ENCODE results near the gene CACNA1D.

The CACNA1D gene

DNA sequence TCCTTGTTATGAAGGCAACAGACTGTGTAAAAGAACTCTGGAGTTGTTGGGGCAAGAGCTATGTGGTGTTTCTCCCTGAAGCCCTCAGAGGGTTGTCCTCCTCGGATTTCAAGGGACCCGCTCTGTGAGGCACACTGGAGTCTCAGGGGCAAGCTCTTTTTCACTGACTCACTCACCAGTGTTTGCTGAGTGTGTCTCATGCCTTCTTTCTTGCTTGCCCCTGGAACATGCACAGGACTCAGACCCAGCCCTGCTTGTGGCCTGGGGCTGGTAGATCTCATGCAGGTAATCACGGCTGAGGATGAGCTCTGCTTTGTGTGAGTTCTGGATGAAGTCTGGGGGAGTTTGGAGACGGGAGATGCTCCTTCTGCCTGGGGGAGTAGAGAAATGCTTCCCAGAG is 93.7 kb downstream of the CACNA1D start:
- H3K9ac ChIP-seq (ENCODE audit: low read length): no peak overlapping the region
- no peaks in the 10 kb centered on the region for H3K9me3 ChIP-seq (ENCODE audit: insufficient read depth, low read length)
- TF ChIP-seq, protein P1, sequence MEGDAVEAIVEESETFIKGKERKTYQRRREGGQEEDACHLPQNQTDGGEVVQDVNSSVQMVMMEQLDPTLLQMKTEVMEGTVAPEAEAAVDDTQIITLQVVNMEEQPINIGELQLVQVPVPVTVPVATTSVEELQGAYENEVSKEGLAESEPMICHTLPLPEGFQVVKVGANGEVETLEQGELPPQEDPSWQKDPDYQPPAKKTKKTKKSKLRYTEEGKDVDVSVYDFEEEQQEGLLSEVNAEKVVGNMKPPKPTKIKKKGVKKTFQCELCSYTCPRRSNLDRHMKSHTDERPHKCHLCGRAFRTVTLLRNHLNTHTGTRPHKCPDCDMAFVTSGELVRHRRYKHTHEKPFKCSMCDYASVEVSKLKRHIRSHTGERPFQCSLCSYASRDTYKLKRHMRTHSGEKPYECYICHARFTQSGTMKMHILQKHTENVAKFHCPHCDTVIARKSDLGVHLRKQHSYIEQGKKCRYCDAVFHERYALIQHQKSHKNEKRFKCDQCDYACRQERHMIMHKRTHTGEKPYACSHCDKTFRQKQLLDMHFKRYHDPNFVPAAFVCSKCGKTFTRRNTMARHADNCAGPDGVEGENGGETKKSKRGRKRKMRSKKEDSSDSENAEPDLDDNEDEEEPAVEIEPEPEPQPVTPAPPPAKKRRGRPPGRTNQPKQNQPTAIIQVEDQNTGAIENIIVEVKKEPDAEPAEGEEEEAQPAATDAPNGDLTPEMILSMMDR (IDR thresholded peaks at IDR 0.05; ENCODE audit: insufficient read depth, low read length, poor library complexity, severe bottlenecking): no peak
- TF ChIP-seq EZH2phosphoT487 (conservative IDR thresholded peaks at IDR 0.05; ENCODE audit: low read length): no peak
- no peak overlapping the region for H3K4me2 ChIP-seq (ENCODE audit: low read depth, low read length, poor library complexity, severe bottlenecking)
- no peaks in the 10 kb centered on the region for H3K36me3 ChIP-seq (ENCODE audit: low read length)
- no peaks in the 10 kb centered on the region for H3K79me2 ChIP-seq (ENCODE audit: insufficient read depth, low read length)
- no peaks in the 10 kb centered on the region for H3F3A ChIP-seq (ENCODE audit: insufficient read depth)
- H3K4me3 ChIP-seq (ENCODE audit: insufficient read depth, low read length, poor library complexity, severe bottlenecking): no peak overlapping the region
- H2AFZ ChIP-seq (ENCODE audit: low read depth, low read length, severe bottlenecking): no peak overlapping the region
- H3K27ac ChIP-seq (ENCODE audit: low read depth, low read length): no peak overlapping the region
- no peaks in the 10 kb centered on the region for H4K20me1 ChIP-seq (ENCODE audit: low read depth, low read length)
- H3K9me2 ChIP-seq (replicated peaks; ENCODE audit: insufficient read depth, low read length): no peaks in the 10 kb centered on the region
- no peaks in the 10 kb centered on the region; the same call in 1 of the 2 replicates for H3K27me3 ChIP-seq (ENCODE audit: low read length)

DNA sequence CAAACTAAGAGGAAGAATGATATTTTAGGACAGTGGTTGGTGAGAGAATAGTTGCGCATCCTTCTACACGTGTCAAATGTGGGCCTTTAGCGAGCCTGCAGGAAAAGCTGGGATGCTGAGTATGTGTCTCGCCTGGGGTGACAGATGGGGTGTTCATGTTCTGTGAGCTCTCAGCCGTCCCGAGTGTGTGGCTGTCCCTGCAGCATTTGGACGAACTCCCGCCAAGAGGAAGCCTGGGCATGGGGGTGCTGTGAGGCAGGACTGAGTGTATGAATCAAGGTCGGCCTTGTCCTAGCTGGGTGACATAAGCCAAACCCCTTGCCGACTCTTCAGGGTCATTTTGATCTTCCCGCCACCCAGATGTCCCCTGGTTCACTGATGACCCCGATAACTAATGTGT is 94.8 kb downstream of the CACNA1D start:
- no peak overlapping the region for H3K27ac ChIP-seq (ENCODE audit: low read depth, low read length)
- no peaks in the 10 kb centered on the region for H3K9me2 ChIP-seq (replicated peaks; ENCODE audit: insufficient read depth, low read length)
- TF ChIP-seq, protein P1 (IDR thresholded peaks at IDR 0.05; ENCODE audit: insufficient read depth, low read length, poor library complexity, severe bottlenecking): no peak
- no peak for TF ChIP-seq EZH2phosphoT487 (conservative IDR thresholded peaks at IDR 0.05; ENCODE audit: low read length)
- H2AFZ ChIP-seq (ENCODE audit: low read depth, low read length, severe bottlenecking): no peak overlapping the region
- no peaks in the 10 kb centered on the region for H3K9me3 ChIP-seq (ENCODE audit: insufficient read depth, low read length)
- no peak overlapping the region for H3K9ac ChIP-seq (ENCODE audit: low read length)
- no peak overlapping the region for H3K4me2 ChIP-seq (ENCODE audit: low read depth, low read length, poor library complexity, severe bottlenecking)
- H3K36me3 ChIP-seq (ENCODE audit: low read length): no peaks in the 10 kb centered on the region
- no peaks in the 10 kb centered on the region for H3F3A ChIP-seq (ENCODE audit: insufficient read depth)
- H3K27me3 ChIP-seq (ENCODE audit: low read length): no peaks in the 10 kb centered on the region; the same call in 1 of the 2 replicates
- no peaks in the 10 kb centered on the region for H4K20me1 ChIP-seq (ENCODE audit: low read depth, low read length)
- no peak overlapping the region for H3K4me3 ChIP-seq (ENCODE audit: insufficient read depth, low read length, poor library complexity, severe bottlenecking)
- H3K79me2 ChIP-seq (ENCODE audit: insufficient read depth, low read length): no peaks in the 10 kb centered on the region

DNA sequence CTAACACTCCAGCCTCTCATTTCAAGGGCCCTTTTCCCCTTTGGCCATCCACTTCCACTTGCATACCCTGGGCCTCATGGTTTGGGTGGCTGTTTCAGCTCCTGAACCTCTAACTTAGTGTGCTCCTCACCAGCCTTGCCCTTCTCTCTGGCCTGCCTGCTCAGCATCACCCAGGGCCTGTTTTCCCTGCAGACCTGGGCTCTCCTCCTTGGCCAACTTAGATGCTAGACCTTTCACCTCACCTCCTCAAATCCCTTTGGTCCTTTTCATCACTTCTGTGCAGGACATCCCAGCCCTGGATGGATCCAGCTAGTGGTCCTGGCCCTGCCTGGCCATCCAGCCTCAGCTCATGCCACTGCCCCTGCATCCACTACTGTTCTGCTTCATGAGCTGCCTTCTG is 95.4 kb downstream of the CACNA1D start:
- Histone ChIP-seq H3F3A (ENCODE audit: insufficient read depth) (no peaks in the 10 kb centered on the region), H4K20me1 (ENCODE audit: low read depth, low read length) (no peaks in the 10 kb centered on the region), H3K79me2 (ENCODE audit: insufficient read depth, low read length) (no peaks in the 10 kb centered on the region), H3K27me3 (ENCODE audit: low read length) (no peaks in the 10 kb centered on the region; the same call in 1 of the 2 replicates), H3K9ac (ENCODE audit: low read length) (no peak overlapping the region), H3K36me3 (ENCODE audit: low read length) (no peaks in the 10 kb centered on the region), H3K9me2 (replicated peaks; ENCODE audit: insufficient read depth, low read length) (no peaks in the 10 kb centered on the region), H3K27ac (ENCODE audit: low read depth, low read length) (no peak overlapping the region), H3K4me3 (ENCODE audit: insufficient read depth, low read length, poor library complexity, severe bottlenecking) (no peak overlapping the region), H2AFZ (ENCODE audit: low read depth, low read length, severe bottlenecking) (no peak overlapping the region), H3K4me2 (ENCODE audit: low read depth, low read length, poor library complexity, severe bottlenecking) (no peak overlapping the region), H3K9me3 (ENCODE audit: insufficient read depth, low read length) (no peaks in the 10 kb centered on the region)
- TF ChIP-seq, protein P1 (IDR thresholded peaks at IDR 0.05; ENCODE audit: insufficient read depth, low read length, poor library complexity, severe bottlenecking): no peak
- no peak for TF ChIP-seq EZH2phosphoT487 (conservative IDR thresholded peaks at IDR 0.05; ENCODE audit: low read length)

Measured in SU-DHL-6 (cell line).